GM12801 (cell line): ENCODE data around the gene CNPY4.

Source experiments
- TF ChIP-seq, protein P1 (sequence below): IDR thresholded peaks from one replicate; pipeline ENCODE4 v1.5.1; 2011; ENCODE audit warnings: control low read depth; ENCODE audit not compliant: insufficient read length; ENCODE audit errors: extremely low read depth

The CNPY4 gene

GRCh38 chr7:100093925-100094486, 25.4 kb upstream of the CNPY4 start:
- TF ChIP-seq, protein P1, sequence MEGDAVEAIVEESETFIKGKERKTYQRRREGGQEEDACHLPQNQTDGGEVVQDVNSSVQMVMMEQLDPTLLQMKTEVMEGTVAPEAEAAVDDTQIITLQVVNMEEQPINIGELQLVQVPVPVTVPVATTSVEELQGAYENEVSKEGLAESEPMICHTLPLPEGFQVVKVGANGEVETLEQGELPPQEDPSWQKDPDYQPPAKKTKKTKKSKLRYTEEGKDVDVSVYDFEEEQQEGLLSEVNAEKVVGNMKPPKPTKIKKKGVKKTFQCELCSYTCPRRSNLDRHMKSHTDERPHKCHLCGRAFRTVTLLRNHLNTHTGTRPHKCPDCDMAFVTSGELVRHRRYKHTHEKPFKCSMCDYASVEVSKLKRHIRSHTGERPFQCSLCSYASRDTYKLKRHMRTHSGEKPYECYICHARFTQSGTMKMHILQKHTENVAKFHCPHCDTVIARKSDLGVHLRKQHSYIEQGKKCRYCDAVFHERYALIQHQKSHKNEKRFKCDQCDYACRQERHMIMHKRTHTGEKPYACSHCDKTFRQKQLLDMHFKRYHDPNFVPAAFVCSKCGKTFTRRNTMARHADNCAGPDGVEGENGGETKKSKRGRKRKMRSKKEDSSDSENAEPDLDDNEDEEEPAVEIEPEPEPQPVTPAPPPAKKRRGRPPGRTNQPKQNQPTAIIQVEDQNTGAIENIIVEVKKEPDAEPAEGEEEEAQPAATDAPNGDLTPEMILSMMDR, result no peak

DNA sequence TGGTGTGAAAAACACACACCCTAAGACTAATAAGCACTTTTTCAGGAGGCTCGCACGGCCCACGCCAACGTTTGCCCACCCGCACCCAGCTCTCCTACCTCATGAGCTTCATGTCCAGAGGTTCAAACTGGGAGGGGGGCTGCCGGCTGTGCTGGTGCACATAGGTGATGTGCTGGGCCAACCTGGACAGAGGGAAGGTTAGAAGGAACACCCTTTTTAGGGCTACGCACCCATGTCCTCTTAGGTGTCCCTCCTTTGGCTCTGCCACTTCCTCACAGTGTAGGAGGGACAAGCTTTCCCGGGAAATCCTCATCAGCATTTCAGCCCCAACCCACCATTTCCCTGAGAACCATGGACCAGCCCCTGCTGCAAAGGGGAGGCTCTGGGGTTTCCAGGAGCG, 24.1 kb upstream of the CNPY4 start:
- TF ChIP-seq, protein P1, result no peak

GRCh38 chr7:100095704-100096103, 23.7 kb upstream of the CNPY4 start:
- TF ChIP-seq, protein P1, result no peak

DNA sequence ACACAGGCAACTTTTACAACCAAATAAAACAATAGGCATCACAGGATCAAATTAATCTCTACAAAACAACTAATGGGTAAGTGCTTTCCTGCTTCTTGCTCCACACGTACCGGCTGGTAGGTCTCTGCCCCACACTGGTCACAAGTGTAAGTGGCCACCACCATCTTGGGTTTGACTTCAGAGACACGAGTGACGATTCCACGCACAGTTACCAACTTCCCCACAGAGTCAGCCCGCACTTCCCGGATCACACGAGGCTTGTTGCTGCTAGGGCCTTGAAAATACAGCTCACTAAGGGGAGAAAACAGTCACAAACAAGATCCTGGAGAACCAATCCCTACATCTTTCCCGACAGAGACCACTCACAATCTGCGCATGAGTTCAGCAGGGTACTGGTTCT, 20.5 kb upstream of the CNPY4 start:
- TF ChIP-seq, protein P1, result no peak

GRCh38 chr7:100099452-100099851, 20.0 kb upstream of the CNPY4 start:
- TF ChIP-seq, protein P1, result no peak

- TF ChIP-seq, protein P1, result no peak
Observed at GRCh38 chr7:100100420-100101015, 18.9 kb upstream of the CNPY4 start.

- TF ChIP-seq, protein P1, result no peak
Observed at GRCh38 chr7:100101016-100101862, 18.2 kb upstream of the CNPY4 start, which contains the start of the genes AP4M1 and MCM7. TSS of gene AP4M1 (plus strand) at chr7:100101643. CDS start at chr7:100101715, 72 bp downstream. TSS of gene MCM7 (minus strand) at chr7:100101397. CDS start at chr7:100101294, 103 bp downstream.
